Inflammatory macrophage (primary cell): ENCODE results near the gene DNAJC17.

Experiments used
- DNase-seq, 2 donors: peaks; one replicate each; pipeline ENCODE4 v3.0.0-alpha.2; 2020 to 2022

The DNAJC17 gene

DNA sequence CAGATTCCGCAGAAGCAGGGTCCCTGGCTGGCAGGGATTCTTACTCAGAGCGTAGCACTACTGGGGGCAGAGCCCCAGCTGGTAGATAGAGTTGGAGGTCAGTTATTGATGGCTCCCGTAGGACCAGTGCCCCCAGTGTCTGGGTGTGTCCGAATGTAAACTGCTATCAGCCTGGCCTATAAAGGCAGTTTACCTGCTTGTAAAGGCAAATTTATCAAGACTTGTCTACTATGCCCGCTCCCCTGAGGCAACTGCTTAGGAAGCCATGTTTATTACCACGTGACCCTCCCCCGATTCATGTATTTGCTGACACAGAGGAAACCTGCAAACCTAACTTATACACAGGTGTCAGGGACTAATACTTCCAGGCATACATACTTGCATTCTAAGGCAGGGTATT lies 21.8 kb upstream of the DNAJC17 start:
- DNase-seq = no peak

DNA sequence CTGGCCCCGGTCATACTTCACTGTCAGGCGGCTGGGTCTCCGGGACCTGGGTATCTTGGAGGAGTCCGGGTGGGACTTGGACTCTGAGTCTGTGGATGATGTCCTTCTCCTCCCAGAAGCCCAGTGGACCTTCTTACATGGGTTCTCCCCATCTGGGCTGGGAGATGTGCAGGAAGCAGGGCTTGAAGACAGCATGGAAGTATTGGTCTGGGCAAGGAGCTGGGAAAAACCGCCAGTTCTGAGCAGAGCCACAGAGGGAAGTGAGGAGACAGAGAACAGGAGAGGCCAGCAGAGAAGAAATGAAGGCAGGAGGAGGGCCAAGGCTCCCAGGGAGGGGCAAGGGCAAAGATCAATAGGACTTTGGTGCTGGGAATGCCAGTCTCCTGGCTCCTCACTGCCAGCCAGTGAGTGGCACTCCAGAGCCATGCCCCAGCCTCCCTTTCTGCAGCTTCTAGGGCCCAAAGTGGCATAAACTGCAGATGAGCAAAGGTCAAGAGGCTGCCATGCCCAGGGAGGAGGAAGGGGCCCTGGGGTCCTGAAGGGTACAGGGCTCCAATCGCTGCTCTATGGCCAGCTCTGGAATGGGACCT lies 21.3 kb upstream of the DNAJC17 start, which contains the start of gene PPP1R14D:
TSS of gene PPP1R14D (minus strand) at position 262 of the 590 bp plus-strand sequence. CDS start at position 195, 67 bp downstream.
- DNase-seq = no peak

DNA sequence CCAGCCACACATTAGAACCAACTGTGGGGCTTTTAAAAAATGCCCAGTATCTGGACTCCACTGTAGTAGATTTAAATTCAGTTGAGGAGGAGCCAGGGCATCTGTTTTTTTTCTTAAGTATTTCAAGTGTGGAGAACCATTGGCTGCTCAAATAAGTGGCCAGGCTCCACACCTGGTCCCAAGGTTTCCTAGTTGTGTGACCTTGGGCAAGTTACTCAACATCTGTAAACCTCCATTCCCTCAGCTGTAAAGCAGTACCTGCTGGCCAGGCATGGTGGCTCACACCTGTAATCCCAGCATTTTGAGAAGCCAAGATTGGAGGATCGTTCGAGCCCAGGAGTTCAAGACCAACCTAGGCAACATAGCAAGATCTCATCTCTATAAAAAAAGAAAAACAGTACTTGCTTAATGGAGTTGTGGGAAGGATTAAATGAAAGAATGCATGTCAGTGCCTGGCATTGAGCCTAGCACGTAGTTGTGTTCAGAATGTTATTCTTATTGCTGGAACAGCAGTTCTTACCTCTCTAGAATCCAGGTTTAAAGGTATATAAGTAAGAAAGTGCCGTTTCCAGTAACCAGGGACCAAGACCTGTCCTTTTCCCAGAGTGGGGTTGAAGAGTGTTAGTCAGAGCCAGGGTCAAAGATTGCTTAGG lies 19.3 kb upstream of the DNAJC17 start:
- no peak for DNase-seq

DNA sequence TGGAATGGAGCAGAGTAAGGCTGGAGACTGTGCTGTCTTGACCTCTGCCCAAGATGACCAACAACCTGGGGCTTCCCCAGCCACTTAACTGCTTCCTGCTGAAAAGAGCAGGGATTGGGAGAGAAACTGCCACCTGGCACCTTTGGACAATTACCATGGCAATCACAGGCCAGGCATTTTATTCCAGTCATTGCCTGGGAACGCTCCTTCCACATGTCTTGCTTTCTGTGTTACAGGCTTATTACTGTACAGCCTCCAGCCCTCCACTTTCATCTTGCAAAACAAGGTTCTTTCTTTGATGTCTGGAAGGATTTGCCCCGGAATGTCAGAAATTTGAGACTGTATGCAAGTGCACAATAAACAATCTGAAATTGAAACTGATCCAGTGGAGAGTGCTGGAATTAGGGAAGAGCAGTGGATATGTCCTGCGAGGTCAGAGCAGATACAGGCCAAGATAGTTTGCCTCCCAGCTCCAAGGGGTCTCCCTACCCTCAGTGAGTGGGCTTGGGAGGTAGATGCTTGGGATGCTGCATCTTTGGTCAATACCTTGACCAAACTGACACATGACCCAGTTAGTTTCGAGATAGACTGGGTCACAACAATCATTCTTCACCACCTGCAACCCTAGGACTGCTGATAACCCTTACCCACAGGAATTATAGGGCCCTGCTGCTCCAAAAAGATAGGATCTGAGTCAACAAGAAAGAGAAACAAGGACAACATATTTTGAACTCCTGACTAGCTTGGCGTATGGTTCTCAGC lies 18.6 kb upstream of the DNAJC17 start:
- no peak for DNase-seq

DNA sequence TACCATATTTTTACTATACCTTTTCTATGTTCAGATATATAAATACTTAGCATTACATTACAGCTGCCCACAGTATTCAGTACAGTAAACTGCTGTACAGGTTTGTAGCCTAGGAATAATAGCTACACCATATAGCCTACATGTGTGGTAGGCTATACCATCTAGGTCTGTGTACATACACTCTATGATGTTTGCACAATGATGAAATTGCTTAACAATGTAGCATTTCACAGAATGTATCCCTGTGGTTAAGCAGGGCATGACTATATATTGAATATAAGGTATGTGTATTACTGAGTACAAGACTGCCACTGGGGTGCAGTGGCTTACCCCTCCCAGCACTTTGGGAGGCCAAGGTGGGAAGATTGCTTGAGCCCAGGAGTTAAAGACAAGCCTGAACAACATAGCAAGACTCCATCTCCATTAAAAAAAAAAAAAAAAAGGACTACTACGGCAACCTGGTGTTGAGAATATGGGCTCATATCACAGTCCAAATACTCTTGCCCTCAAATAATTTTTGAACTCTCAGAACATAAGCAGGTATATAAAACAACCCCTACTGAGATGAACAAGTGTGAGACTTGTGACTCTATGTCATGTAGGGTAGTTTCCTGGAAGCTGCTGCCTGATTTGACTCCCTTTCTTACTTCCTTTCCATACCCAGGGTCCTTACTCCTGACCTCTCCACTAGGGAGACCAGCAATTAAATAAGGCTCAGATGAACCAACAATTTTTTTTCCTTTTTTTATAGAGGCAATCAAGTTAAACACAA lies 16.5 kb upstream of the DNAJC17 start:
- DNase-seq = peak; percentile 32 to 66

DNA sequence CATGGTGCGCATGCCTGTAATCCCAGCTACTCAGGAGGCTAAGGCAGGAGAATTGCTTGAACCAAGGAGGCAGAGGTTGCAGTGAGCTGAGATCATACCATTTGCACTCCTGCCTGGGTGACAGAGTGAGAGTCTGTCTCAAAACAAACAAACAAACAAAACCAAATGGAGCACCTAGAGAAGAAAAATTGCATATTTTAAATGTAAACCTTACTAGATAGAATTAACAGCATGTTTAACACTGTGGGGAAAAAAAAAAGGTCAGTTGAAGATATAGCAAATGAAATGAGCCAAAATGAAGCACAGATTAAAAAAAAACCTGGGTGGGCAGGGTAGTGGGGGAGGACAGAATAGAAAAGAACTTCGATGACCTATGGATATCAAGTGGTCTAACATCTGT lies 13.9 kb upstream of the DNAJC17 start:
- no peak for DNase-seq

DNA sequence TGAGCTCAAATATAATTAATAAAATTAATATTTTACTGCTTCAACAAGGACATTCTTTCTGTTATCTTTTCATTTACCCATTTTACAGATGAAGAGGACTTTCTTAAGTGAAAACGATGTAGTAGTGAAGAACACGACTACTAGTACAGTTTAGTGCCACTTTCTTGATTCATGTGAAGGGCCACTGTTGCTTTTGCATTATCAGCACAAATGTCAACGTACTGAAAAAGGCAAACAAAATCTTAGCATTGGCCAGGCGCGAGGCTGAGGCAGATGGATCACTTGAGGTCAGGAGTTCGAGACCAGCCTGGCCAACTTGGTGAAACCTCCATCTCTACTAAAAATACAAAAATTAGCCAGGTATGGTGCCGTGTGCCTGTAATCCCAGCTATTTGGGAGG lies 11.8 kb upstream of the DNAJC17 start:
- no peak for DNase-seq

DNA sequence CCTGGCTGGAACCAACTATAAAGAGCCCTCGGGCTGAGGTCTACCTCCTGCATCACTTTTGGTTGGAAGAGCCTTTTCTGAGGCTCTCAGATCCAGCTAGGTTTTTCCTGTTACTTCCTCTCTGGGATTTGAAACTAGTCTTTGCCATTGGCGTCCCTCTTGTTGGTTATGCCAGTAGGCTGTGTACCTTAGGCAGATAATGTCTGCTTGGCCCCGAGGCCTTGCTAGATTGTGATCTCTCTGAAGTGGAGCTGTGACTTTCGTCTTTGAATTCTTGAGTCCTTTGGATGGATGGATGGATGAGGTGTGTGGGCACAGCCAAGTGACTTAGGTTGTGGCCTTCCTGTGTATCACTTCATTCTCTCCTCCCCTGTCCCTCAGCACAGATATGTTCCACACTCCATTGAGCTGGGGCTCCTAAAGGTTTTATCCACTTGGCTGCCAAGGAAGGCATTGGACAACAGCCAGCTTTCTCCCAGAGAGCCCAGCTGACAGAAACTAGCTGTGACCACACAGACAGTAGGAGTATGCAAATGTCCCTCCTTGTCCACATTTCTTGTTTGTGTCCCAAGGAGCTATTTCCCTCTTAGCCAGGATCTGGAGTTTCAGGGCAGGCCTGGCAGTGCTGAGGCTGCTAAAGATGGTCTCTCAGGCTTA lies 7.9 kb upstream of the DNAJC17 start:
- peak; percentile 38 to 67 for DNase-seq

DNA sequence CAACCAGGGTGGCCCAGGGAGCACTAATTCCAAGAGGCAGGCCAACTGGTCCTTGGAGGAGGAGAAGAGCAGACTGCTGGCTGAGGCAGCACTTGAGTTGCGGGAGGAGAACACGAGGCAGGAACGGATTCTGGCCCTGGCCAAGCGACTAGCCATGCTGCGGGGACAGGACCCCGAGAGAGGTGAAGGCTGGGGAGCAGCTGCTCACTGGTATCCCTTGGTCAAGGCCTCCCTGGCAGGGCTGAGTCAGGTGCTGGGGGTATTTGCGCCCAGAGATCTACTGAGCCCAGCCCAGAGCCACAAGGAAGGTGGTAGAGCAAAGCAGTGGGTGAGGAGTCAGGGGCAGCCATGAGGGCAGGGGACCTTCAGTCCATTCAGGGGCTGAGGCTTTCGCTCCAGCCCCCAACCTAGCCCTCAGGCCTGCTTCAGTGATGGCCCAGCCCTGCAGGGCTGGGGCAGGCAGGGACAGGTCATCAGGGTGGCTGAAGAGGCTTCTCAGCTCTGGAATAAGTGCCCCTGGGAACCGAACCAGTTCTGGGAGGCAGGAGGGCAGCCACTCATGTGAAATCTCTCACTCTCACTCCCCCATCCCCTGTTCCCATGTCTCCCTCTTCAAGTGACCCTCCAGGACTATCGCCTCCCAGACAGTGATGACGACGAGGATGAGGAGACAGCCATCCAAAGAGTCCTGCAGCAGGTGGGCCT lies 5.6 kb upstream of the DNAJC17 start:
- DNase-seq = no peak

DNA sequence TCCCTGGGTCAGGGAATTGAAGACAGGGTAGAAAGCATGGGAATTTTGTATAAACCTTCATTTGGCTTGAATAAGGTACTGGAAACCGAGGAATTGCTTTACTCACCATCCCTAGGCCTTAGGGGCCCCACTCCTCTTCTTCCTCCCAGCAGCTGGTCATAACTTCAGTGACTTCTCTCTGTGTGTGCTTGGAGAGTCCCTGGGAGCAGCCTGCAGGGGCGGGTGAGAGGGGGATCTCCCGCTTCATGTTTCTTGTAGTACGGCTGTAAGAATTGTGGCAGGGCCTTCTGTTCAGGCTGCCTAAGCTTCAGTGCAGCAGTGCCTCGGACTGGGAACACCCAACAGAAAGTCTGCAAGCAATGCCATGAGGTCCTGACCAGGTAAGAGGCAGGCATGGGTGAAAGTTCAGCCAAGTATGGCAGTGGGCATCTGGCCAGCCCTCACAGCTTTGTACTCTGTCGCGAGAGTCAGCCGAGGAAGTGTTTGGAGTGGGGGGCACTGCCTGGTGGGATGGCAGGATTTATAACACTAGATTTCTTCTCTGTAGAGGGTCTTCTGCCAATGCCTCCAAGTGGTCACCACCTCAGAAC lies 1.7 kb upstream of the DNAJC17 start:
- no peak for DNase-seq

DNA sequence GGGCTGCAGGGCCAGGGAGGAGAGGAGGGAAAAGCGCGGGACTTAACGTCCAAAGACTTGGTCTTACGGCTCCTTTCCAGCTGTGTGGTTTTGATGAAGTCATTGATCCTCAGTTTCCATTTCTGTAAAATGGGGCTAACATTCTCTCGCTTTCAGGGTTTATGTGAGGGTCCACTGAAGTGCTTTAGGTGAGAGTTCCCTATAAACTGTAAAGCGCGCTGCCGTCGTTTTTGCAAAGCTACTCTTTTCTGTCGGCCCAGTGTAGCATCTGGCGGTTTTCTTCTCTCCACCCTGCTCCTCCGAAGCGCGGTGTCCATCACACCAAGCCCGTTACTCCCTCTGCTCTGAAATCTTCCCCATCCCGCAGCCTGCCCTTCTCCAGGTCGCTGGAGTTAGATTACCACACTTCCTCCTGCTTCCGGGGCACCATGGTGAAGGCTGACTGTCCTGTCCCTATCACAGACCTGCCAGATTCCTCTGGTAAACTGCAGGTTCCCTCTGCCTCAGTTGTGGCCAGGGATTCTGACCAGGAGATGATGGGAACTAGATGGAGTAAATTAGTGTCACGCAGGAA lies 702 bp upstream of the DNAJC17 start:
- peak in 1 of 2 donors; percentile 16 for DNase-seq

DNA sequence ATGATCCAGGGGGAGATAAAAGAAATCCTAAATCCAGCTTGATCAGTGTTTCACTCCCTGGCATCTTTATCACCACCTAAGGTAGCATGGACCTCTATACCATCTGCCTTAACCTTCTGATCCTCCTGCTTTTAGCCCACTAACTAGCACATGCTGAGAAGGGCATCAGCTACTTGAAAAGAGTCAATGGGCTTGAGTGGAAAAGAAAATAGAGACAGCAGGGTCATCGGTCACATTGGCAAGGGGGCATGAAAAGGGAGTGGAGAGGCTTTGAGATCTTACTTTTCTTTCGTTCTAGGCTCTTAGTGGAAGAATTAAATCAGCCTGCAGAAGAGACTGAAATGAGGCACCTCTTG lies 623 bp downstream of the DNAJC17 start:
- no peak for DNase-seq

DNA sequence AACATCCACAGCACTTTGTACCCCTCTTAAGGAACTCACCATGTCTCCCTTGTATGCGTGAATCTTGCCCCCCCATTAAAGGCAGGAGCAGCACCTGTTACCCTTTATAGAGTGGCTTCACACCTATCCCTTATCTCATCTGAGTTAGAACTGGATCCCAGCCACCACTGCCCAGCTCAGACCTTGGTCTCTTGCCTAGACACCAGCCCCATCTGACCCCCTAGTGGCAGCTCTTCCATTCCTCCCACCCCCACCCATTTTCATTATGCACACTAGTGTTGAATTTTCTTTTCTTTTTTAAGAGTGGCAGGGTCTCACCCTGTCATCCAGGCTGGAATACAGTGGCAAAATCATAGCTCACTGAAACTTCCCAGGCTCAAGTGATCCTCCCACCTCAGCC lies 3.6 kb downstream of the DNAJC17 start:
- no peak for DNase-seq

DNA sequence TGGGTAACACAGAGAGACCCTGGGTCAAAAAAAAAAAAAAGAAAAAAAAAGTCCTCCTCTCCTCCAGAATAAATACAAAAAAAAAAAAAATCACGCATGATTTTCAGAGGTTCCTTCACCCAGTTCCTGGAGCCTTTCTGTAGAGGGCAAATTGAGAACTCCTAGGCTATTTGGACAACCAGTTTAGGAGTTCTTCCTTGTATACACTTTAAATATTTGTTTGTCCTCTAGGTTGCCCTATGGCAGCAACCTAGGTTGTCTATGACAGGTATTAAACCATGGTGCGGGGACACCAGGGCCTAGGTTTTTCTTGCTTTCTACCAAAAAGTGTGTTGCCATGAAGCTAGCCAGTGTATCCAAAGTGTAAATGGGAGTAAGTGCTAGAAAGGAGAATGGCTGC lies 4.2 kb downstream of the DNAJC17 start:
- no peak for DNase-seq

DNA sequence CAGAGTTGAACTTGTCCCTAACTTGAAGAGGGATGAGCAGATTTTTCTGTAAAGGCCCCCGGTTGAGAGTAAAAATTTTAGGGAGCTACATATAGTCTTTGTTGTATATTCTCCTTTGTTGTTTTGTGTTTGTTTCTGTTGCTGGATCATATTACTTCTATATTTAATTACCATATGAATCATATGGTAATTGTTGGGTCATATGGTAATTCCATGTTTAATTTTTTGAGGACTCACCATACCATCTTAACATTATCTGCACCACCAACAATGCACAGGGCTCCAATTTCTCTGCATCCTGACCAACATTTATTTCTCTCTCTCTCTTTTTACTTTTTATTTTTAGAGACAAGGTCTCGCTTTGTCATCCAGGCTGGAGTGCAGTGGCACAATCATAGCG lies 7.8 kb downstream of the DNAJC17 start:
- DNase-seq = no peak

DNA sequence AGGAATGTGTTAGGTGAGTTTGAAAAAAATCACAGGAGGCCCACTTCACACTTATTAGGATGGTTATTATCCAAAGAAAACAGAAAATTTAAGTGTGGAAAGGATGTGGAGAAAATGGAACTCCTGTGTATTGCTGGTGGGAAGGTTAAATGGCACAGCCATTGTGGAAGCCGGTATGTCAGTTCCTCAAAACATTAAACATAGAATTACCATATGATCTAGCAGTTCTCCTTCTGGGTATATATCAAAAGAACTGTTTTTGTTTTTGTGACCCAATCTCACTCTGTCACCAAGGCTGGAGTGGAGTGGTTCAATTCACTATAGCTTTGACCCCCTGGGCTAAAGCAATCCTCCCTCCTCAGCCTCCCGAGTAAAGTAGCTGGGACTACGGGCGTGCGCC lies 10.8 kb downstream of the DNAJC17 start:
- DNase-seq = peak; percentile 51 to 67

DNA sequence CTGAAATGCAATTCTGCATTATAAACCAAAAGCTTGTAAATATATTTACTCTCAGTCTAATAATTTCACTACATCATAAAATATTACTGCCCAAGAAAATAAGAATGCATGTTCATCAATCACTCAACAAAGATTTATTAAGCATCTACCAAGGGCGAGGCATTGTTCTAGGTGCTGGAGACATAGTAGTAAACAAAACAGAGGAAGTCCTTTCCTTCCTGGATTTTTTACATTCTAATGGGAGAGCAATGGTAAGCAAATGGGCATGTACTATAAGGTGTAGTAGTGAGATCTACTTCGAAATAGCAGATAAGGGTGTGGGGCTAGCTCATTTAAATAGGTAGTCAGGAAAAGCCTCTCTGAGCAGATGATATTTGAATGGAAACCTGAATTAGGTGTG lies 11.2 kb downstream of the DNAJC17 start:
- DNase-seq = no peak

DNA sequence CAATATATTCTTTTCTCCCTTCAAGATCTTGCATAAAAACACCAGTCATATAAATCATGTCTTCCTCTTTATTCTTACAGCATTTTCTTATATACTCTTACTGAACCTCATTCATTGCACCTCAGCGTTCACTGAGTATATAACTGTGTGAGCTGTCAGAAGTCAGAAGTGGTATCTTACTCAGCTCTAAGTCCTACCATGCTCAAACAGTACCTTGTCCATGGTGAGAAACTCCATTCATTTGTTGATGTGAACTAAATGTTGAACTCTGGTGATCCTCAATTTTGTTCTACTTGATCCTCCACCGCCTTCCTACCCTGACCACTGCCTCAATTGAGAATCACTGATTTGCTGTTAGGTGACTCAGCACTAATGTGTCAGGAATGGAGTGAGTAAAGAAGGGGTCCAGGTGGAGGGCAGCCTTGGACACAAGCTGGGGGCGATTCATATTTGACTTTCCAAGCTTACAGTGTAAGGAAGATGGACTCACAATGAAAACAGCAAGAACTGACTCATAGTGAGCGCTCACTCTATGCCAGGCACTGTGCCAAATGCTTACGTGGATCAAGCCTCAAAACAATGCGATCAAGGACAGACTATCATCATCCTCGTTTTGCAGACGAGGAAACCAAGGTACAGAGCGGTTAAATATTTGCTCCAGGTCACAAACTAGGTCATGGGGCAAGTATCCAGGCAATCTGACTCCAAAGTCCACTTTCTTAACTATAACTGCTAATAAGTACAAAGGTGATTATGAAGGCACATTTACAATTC lies 13.9 kb downstream of the DNAJC17 start:
- DNase-seq = peak in 1 of 2 donors; percentile 12

DNA sequence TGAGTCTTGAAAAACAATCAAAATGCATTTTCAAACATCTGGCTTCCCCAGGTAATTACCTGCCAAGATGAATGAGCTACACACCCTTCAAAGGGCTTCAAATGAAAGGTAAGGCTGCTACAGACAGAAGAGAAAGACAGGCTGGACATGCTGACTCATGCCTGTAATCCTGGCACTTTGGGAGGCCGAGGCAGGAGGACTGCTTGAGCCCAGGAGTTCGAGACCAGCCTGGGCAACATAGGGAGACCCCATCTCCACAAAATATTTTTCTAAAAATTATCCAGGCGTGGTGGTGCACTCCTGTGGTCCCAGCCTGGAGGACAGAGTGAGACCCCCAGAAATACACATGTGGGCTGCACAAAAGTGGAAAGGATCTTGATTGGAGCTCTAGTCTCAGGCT lies 14.9 kb downstream of the DNAJC17 start:
- DNase-seq = no peak

DNA sequence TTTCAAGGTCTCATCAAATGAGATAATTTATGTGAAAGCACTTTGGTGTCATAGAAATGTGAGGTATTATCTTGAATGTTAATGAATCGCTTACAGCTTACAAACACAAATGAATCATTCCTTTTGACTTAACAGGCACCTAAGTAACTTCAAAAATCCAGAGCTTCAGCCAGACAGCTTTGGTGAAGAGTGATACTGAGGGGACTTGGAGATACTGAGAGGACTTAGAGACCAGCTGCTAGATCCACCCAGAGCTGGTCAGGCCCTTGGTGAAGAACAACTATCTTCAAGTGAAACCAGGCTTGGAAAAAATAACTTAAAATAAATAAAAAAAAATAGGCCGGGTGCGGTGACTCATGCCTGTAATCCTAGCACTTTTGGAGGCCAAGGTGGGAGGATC lies 16.6 kb downstream of the DNAJC17 start:
- DNase-seq = no peak
